HG02885 (cell line): ENCODE results near the gene HSD11B2.

Experiments
- ATAC-seq: cut with Tn5 transposase; IDR thresholded peaks from one replicate; pipeline ENCODE4 v1.9.1; 2021; ENCODE audit warnings: mild to moderate bottlenecking; ENCODE audit not compliant: unreplicated experiment, poor library complexity

Gene HSD11B2

DNA sequence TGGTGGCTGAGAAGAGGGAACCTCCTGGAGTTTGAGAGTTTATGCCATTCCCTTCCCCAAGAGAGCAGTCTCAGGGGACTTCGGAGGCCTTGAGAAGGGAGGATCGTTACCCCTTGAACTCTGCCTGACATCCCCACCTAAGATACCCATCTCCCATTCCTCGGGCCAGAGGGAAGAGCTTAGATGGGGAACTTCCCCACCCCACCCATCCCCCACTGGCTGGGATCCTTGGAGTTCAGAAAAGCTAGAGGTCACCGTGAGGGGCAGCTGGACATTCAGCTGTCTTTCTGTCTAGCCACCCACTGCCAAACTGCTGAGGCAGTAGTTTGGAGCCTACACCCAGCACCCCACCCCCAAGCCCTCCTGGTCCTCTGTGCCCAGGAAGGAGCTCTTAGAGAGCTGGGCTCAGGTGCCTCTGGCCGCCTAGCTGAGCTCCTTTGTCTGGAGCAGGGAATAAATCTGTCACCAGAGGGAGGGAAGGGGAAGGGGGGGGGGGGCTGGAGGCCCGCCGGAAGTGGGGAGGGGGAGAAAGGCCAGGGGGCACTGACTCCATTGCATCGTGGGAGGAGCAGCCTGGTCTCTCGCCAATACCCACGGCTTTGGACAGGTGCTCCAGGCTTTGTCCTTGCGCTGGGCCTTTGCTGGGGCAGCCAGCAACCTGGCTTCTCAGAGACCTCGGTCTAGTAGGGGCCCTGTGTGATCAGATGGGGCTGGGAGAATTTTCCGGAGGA lies 1.0 kb downstream of the HSD11B2 start:
- no peak for ATAC-seq

DNA sequence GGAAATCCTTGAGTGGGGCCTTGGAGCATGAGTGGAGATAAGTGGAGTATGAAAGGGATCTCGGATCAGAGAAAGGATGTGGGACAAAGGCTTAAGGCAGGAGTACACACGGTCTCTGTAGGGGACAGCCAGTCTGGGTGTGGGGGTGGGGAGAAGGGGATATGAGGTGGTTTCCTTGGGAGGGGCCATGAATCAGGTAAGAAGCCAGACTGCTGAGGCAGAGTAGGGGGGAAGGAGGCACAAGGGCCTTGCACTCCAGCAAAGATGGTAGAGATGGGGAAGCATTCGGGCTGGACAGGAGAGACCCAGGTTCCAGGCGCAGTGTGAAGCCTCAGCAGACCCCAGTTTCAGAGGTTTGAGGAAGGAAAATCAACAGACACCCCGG lies 1.6 kb downstream of the HSD11B2 start:
- ATAC-seq, result no peak

DNA sequence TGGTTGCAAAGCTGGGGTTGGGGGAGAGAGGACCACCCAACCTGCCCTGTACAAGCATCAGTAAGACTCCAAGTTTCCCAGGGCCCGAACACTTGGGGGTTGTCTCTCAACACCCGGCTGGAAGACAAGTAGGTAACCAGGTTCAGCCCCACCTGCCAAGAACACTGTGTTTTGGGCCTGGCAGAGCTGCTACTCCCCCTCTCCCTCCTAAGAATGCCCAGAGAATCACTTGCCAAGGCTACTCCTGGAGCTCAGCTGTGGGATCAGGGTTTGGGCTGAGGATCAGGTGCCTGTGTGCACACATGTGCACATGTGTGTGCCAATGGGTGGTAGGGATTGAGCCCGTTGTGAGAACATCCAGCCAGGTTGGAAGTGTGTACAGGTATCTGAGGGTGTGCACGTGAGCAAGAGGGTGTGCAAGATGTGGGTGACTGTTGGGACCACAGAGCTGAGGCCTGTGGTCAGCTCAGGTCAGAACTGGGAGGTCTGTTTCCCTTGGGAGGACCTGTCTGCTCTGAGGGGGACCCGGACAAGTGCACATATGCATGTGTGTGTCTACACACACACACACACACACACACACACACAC lies 2.3 kb downstream of the HSD11B2 start:
- no peak for ATAC-seq

DNA sequence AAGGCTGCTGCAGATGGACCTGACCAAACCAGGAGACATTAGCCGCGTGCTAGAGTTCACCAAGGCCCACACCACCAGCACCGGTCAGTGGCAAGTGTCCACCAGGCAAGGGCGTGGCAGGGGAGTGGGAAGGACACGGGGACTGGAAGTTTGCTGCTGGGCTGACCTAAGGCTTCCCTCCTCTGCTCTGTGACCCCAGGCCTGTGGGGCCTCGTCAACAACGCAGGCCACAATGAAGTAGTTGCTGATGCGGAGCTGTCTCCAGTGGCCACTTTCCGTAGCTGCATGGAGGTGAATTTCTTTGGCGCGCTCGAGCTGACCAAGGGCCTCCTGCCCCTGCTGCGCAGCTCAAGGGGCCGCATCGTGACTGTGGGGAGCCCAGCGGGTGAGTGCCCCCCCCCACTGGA lies 4.8 kb downstream of the HSD11B2 start:
- no peak for ATAC-seq

DNA sequence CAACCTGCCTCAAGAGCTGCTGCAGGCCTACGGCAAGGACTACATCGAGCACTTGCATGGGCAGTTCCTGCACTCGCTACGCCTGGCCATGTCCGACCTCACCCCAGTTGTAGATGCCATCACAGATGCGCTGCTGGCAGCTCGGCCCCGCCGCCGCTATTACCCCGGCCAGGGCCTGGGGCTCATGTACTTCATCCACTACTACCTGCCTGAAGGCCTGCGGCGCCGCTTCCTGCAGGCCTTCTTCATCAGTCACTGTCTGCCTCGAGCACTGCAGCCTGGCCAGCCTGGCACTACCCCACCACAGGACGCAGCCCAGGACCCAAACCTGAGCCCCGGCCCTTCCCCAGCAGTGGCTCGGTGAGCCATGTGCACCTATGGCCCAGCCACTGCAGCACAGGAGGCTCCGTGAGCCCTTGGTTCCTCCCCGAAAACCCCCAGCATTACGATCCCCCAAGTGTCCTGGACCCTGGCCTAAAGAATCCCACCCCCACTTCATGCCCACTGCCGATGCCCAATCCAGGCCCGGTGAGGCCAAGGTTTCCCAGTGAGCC lies 5.8 kb downstream of the HSD11B2 start:
- ATAC-seq, result no peak

DNA sequence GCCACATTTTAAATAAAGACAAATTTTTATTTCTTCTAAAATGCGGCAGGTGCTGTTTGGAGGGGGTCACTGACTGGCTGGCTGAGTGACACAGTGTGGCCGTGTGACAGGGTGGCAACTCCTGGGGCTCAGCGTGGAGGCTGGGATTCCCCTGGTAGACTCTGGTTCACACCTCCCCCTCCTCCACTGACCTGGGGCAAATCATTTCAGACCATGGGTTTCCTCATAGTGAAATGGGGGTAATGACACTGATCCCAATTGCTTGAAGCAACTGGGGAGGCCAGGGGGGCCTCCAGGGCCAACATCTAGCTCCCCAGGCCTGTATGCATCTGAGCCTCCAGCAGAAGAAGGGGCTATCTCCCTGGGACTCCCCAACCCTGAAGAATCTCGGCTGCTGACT lies 6.6 kb downstream of the HSD11B2 start:
- ATAC-seq, result no peak

DNA sequence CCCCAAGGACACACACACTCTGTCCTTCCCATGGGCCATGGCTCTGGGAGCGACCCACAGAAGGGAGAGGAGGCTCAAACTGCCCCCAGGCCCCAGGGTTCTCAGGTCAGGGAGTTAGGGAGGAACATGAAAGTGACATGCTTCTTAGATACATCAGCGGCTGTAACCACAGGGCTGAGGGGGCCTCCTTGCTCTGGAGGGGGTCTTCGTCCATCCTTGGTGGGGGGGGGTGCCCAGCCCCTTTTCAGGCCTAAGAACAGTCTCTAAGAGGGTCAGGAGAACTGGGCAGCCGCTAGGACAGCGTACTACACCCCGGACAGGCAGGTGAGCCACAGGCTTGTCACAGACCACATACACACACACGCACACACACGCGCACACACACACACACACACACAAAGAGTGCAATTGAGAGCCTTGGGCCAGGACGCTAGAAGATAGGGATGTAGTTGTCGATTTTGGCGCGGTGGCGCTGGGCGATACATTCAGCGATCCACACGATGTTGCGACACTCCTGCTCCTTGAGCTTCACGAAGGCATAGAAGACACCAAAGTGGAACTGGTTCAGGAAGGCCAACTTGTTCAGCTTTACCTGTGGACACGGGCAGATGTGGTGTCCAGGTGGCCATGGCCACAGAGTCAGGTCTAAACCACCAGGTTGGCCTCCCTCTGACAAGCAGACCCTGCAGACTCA lies 7.3 kb downstream of the HSD11B2 start:
- no peak for ATAC-seq

DNA sequence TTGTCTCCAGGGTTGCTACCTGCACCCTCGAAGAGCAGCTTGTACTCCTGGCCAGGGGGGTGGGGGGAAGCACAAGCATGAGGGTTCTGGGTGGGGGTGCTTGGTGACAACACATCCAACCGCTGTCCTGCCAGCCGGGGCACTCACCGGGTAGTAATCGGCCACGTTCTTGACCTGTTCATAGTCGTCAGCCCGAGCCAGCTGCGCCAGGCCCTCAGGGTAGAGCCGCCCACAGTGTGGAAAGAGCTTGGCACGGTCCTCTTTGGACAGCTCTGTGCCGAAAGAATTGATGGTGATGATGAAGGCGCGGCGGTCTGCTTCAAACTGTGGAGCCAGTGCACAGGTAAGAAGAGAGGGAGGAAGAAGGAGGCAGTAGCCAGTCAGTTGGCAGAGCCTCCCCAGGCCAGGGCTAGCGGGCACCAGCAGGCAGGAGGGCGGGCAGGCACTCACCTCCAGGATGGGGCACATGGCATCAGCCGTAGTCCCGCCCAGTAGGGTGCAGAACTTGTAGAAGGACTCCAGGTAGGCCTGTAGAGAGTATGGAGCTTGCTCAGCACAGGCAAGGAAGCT lies 8.0 kb downstream of the HSD11B2 start:
- no peak for ATAC-seq

DNA sequence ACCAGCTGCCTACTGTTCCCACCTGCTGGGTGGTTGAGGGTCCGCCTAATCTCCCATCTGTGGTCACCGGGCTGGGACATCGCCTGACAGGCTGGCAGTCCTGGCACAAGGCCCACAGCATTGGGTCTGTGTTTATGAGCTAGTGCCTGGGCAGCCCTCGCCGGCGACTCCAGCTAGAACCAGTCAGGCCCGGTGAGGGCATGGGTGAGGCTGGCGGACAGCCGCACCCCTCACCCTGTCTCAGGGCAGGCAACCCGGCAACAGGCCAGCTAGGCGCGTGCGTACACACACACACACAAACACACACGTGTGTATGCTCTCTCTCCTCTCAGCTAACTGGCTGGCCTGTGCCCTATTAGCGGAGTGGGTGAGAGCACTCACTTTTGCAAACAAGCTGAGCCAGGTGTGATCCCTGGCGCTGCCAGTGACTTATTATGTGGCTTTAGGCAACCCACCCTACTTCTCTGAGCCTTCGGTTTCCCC lies 10.4 kb downstream of the HSD11B2 start:
- ATAC-seq, result no peak

DNA sequence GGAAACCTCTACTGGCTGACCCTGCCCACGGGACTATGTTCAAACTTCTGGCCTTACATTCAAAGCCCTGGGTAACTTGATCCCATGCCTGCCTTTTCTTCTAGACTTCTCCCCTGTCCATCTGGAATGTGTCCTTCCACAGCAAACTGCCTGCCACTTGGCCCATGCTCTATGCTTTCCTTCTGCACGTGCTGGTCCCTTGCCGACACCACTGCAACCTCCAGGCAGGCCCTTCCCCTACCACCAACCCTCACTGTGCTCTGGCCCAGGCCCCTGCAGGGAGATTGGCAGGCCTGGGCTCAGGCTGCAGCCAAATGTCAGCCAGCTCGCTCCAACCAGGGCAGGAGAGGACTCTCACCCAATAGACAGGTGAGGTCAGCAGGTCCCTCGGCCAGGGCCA lies 11.0 kb downstream of the HSD11B2 start:
- no peak for ATAC-seq

DNA sequence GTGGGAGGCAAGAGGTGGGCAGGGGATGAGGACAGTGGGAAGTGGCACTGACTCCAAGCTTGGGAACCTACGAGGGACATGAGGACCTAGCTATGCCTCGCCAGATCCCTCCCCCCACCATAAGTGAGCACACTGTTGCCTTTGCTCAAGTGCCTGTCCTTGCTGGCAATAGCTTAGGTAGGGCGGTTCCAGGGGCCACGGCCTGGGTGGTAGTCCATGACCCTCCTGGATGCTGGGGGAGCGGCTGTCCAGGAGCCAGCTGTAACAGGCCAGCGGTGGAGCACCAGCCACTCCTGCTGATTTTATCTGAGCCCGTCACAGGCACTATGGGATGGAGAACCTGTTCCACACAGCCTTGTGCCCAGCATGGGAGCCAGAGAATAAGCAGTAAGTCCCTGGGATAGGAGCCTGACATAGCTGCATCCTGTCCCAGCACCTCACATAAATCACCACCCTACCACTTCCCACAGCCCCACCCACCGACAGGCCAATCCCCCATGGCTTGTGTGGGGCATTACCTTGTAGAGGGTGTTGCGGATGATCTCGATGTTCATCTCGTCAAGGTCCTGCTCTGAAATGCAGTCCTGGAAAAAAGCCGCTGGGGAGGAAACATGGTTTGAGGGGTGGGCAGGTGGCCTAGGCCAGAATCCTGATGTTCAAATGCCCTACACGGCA lies 11.8 kb downstream of the HSD11B2 start:
- no peak for ATAC-seq

DNA sequence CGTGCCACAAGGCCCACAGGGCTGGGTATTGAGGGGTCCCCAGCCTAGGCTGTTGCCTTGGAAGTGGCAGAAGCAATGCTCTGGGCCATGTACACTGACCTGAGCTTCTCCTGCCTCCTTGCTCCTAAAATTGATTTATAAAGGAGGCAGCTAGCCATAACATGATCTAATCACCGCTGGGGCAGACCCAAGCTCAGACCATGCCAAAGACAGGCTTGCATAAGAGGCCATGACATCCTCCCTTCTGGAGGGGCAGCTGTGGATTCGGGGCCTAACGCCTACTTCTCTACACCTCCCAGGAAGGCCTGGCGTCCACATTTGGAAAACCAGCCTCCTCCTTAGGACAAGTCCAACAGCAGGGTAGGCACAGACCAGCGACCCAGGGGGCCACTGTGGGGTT lies 12.3 kb downstream of the HSD11B2 start:
- ATAC-seq, result no peak

DNA sequence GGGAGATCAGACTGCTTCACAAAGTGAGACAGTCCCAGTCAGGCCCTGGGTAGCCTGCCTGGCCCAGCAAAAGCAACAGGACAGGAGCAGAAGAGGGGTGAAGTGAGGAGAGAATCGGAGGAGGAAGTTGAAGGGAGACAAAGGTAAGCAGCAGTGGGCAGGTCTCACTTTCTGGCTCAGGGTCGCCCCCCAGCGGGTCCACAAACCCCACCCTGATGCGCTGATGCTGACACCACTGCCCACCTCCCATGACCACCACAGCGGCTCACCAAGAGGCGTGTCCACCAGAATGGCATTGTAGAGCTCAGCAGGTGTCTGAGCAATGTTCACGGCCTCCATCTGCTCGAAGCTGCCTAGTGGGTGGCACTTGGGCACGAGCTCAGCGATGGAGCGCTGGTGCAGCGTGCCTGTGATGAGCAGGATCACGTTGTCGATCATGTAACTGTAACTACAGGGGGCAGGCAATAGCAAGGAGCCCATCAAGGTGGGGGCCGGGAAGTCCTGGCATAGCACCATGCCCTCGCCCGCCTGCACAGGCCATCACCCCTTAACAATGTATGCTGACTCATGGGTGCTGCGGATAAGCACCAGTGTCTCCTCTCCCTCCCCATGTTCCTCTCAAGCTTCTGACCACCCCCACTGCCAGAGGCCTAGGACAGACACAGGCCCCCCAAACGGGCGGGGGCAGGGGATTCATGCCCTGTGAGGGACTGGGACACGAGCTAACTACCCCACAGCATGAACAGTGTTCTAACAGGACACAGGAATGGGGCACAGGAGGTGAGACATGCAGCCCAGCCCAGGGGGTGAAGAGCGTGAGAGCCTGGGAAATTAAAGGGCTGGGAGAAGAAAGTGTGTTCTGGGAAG lies 13.6 kb downstream of the HSD11B2 start:
- ATAC-seq, result no peak

DNA sequence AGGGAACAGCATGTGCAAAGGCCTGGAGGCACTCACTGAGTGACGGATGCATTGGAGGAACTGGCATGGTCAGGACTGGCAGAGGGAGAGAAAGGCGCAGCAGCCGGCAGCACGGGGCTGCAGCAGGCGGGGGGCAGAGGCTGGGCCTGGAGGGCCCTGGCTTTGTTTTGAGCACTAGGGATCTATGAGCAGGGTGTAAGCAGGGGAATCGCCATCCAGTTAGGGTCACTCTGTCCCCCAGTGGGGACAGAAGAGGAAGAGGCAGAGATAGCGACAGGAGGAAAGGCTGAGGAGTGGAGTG lies 14.2 kb downstream of the HSD11B2 start:
- no peak for ATAC-seq

DNA sequence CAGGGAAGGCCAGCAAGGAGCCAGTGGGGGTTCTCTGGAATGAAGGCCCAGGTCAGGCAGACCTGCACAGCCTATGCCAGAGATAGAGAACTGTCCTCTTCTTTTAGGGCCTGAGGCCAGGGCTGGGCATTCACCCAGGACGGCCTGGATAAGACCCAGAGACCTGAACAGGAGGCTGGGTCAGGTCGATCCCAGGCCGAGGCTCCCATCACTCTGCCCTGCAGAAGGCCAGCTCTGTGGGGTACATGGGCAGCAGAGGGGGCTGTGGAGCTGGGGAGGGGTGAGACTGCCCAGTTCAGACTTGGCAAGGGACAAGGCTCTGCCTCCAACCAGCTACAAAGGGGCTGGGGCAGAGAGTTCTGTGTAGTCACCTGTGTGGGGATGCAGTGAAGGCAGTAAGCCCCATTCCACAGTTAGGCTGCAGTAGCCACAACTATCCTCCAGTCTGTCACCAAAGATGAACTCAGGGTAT lies 14.6 kb downstream of the HSD11B2 start:
- no peak for ATAC-seq

DNA sequence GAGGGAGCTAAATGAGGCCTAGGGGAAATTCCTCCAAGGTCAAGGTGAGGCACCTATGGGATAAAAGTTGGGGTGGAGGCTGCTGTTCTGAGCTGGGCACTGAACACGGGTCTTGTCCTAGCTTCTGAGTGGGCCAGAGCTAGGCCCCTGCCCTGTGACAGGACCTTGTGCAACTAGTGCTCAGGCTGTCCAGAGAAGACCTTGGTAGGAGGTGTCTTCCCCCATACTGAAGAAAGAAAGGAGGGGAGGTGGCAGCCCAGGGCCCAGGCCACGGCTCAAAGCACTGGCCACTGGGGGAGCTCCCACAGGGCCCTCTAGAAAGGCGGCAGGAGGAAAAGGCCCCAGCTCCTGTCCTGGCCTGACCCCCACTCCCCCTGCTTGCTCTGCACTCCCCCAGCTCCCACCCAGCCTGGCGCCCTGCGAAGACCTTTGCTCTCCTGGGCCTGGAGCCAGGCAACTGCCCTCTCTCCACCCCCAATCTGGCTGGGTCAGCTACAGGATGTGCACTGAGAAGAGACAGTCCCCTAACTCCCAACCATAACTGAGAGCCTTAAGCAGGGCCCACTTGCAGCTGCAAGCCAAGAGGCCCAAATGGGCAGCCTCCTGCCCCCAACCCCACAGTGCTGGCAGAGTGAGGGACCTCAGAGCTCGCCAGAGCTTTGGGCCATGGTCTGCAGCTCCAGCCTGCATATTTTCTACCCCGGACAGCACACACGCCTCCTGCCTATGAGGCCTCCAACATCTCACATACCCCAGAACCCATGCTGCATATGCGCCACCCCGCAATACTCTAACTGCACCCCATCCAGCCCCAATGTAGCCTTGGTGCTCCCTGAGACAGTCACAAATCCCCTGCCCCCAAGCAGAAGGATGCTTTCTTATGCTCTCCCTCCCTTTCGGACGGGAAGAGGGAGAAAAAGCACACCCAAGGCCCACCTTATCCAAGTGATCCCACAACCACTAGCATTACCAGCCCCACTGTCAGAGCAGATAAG lies 15.3 kb downstream of the HSD11B2 start:
- ATAC-seq, result no peak

DNA sequence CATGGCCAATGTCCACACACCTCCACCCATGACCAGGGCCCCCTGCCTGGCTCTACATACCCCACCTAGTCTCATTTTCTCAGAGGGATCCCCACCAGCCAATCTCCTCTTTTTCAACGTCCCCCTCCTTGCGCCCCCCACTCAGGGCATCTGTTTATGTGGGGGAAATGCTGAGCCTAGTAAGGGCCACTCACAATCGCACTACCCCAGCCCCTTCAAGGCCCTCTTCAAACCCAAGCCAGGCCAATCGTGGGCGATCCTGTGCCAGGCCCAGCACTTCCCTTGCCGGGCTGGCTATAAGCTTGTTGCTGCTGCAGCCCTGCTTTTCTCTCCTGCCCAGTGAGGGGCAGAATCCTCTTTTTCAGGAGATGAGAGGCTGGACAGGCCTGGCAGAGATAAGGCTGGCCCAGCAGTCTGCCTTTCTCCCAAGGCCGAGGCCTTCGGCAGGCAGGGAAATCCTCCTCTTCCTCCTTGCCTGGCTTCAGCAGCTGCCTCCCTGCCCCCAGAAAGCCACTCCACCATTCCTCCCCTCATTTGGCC lies 16.1 kb downstream of the HSD11B2 start:
- no peak for ATAC-seq

DNA sequence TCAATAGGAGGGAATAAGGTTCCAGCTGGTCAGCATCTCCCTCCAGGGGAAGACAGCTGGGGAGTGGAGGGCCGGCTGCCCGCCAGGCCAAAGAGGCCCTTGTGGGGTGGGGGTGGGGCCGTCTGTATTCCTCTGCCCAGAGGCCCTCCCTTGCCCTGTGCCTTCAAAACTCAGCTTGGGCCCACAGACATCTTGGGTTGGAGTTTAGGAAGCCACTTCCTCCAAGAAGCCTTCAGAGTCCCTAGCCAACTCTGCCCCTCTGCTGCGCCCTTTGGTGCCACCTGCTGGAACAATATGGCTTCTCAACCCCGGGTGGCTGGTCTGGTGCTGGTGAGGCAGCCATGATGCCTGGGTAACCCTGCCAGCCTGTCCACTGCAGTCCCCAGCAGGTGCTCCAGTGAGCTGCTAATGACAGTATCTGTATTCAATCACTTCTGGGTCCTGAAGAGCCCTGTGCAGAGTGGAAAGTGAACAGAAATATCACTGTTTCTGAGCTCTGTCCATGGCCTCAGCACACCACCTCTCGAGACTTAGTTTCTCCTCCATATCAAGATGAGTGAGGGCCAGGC lies 16.7 kb downstream of the HSD11B2 start:
- ATAC-seq, result peak; percentile 51
